ENCODE data around the gene FAM20A. TPM values are rescaled to one million over a fixed set of nuclear protein-coding genes. Genes with fewer than 3 reads are reported as not detected.

FAM20A gene
- total RNA-seq, 1 experiment from 2014 or later, result 0.10 TPM

DNA sequence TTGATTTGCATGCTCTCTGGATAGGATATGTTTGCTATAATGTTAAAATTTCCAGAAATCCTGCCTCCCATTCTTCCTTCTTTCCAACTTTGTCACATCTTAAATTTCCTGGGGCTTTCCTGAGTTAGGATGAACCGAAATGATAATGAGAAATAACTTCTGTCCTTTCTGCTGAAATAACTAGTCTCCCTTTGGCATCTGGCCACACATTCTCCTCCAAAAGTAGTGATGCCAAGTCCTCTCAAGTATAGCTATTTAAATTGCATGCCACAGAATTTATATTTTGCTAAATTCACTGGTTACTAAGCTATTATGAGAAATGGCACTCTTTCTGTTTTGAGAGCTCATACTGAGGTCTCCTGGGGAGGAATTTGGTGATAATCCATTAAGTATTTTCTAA is 30.6 kb downstream of the FAM20A start:
- DNase-seq (ENCODE audit: extremely low read depth, low read depth), result no peak

DNA sequence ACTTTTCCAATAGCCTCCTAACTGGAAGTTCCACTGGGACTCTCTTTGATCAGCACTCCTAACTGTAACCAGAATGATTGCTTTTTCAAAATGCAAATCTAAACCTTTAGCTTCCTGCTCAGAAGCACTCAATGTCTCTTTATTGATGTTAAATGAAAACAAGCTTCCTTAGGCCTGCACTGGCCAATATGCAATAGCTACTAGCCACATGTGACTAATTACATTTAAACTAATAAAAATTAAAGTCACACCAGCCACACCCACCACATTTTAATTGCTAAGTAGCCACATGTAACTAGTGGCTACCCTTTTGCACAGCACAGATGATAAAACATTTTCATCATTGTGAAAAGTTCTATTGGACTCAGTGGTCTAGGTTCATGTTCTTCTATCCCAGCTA is 31.8 kb downstream of the FAM20A start:
- no peak for DNase-seq (ENCODE audit: extremely low read depth, low read depth)

GRCh38 chr17:68568581-68568980 is 32.6 kb downstream of the FAM20A start:
- DNase-seq (ENCODE audit: extremely low read depth, low read depth), result no peak

- no peak for DNase-seq (ENCODE audit: extremely low read depth, low read depth)
These were observed 33.6 kb downstream of the FAM20A start for GRCh38 chr17:68567581-68567980.

DNA sequence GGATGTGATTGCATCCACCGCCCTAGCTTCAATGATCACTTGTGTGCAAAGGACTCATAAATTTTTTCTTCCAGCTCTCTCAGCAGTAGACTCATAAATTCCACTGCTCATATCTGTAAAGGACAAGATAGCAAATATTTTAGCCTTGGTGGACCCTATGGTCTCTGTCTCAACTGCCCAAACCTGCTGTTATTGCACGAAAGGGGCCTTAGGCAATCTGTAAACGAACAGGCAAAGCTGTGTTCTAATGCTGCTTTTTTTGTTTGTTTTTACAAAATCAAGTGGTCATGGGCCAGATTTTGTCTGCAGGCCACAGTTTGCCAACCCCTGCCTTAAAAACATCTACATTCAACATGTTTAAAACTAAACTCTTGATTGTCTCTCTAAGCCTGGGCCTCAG is 34.1 kb downstream of the FAM20A start:
- no peak for DNase-seq (ENCODE audit: extremely low read depth, low read depth)

DNA sequence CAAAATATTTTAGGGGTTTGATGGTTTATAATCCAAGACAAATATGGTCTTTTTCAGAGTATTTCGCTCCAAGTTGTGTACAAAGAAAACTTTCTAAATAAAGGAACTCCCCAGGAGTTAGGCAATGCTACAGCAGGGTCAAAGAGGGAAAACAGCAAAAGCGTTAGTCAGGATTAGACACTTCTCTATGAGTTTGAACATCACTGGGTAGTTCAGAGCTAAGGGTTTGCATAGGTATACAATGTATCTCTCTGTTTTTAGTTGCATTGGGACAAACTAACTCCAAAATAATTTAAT is 34.8 kb downstream of the FAM20A start:
- DNase-seq (ENCODE audit: extremely low read depth, low read depth), result no peak

DNA sequence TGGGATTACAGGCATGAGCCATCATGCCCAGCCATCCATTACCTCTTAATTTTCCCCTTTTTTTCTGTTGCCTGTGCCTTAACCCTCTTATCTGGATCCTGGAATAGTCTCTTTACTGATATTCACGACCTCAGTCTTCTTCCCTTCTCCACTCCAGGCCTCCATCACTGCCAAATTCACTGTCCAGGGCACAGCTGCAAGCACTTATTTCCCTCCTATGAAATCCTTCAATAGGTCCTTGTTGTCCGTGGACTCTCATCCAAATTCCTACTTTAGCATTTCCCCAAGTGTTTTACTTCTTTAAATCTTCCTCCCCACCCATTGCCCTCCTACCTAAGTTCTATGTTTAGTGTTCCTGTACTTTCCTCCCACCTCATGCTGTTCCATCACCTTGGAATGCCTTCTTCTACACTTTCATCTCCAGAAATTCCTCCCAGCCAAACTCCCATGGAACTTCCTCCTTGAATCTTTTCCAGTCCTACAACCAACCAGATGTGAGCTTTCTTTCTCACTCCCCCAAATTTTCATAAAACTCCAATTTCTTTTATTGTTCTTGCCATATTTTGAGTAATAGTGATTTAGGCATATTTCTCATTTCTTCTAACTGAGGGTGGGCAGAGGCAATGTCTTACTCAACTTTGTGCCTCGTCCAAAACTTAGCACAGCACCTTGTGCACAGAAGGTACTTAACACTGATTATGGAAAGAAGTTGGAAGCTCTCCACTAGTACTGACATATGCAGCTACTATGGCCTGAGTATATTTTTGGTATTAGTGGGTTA is 35.3 kb downstream of the FAM20A start:
- no peak for DNase-seq (ENCODE audit: extremely low read depth, low read depth)

DNA sequence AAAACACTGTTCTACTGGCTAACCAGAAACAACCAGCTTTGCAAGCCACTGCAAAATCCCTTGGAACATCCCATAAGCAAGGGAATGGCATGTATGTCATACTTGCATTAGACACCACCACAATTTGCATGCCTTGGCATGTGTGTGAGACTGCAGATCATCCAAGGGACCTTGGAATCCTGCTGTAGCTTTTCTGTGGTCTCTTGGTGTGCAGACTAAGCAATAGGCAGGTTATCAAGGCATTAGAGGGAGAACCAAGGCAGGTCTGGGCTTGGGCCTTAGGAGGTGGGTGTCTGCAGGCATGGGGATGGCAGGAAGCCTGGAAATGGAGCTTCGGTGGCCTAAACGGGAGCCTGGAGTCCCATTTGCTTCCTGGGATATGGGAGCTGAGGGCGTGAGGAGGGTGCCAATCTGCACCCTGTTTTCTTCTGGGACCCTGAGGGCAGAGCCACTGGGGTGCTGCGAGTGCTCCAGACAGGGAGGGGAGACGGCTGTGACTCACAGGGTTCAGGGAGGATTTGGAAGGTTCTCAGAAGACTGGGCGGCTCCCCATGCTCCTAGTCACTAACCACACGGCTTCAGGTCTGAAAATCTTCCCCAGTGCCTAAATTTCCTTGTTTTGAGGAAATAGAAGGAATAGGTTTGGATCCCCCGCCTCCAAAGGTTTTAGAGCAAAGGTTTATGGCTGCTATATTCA is 36.6 kb downstream of the FAM20A start:
- no peak for DNase-seq (ENCODE audit: extremely low read depth, low read depth)

DNA sequence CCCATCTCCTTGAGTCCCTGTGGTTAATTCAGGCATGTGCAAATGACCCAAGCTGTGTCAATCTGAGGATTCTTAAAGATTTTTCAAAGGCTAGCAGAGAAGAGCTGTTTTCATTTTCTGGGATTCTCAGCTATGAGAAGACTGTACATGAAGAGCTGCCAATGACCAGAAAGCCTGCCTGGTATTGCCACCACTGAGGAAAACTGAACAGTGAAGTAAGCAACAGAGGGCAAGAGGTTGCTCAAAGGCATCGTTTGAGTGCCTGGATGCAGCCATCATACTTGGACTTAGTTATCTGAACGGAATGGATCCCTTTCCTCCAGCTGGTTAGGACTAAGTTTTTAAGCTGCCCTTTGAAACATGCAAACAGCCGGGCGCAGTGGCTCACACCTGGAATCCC is 38.4 kb downstream of the FAM20A start:
- DNase-seq (ENCODE audit: extremely low read depth, low read depth), result no peak

DNA sequence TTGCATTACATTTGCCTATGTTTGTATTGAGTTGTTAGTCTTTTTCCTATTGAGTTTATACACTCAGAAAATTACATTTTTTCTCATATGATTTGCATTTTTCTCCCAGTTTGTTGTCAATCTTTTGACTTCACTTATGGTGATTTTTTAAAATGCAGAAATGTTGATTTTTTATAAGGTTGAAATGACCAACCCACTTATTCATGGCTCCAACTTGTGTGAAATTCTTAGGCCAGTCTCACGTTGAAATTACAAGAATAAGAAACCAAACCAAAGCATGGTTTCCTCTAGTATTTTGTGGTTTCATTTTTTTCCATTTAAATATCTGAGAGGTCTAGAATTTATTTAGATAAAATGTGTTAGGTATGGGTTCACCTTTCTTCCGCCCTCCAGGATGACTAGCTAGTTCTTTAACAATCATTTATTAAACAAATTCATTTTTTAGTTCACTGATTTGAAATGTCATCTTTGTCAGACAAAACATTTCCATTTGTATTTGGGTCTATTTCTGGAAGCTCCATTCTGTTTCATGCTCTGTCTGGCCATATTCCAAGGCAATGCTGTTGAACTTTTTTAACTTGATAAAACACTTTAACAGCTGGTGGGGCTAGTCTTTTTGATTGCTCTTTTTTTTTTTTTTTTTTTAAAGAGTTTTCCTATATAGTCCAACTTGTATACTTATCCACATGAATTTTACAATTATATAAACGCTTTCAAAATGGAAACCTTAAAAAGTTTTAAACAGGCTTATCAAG is 40.0 kb downstream of the FAM20A start:
- no peak for DNase-seq (ENCODE audit: extremely low read depth, low read depth)

- no peak for DNase-seq (ENCODE audit: extremely low read depth, low read depth)
These were observed 41.9 kb downstream of the FAM20A start for GRCh38 chr17:68559316-68559715.

GRCh38 chr17:68556551-68556950 is 44.6 kb downstream of the FAM20A start:
- DNase-seq (ENCODE audit: extremely low read depth, low read depth), result no peak

GRCh38 chr17:68544111-68544915 is 56.9 kb downstream of the FAM20A start:
- no peak for DNase-seq (ENCODE audit: extremely low read depth, low read depth)

DNA sequence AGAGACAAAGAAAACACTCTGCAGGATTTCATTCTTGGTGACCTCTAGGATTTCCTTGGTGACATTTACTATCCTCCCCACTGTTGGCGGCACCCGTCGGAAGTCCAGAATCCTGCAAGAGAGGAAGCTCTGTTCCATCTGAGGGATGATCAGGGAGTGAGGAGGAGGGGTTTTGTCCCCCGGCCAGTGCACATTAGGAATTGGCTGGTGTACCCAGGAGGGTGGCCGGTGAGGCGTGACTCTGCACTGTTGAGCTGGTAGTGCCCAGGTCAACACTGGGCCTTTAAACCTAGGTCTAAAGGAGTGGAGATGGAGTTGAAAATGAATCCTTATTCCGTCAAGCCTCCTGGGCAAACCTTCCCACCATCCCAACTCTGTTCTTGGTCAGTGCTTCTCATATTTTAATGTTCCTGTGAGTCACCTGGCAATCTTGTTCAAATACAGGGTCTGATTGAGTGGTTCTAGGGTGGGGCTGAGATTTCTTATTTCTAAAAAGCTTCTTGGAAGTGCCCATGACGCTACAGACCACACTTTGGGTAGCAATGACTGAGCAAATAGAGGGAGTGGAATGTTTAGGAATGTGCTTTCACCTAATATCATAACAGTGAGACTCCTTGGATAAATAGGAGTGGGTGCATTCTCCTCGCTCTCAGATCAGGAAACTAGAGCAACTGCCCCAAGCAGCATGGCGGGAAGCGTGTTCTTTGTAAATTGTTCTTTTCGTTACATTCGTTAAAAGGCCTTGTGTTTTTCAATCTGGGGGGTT is 58.3 kb downstream of the FAM20A start:
- DNase-seq (ENCODE audit: extremely low read depth, low read depth), result no peak

DNA sequence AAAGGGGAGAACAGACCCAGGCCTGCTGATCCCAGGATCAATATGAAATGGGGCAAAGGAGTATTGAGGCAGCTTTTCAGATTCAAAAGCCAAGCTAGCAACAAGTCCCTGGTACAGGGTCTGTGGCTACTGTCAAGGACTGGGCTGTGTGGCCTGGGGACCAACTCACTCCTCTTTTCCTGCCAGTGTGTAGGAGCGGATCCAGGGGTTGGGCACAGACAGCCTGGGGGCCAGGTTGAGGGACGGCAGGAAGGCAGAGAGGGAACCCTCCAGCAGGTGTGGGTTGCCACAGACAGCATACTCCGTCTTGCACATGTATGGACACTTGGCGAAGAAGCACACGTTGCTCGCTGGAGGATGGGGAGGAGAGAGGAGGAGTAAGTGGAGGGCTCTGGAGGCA is 59.4 kb downstream of the FAM20A start:
- DNase-seq (ENCODE audit: extremely low read depth, low read depth), result no peak

- DNase-seq (ENCODE audit: extremely low read depth, low read depth), result no peak
These were observed 60.2 kb downstream of the FAM20A start for GRCh38 chr17:68540981-68541380.

GRCh38 chr17:68539548-68540467 is 61.4 kb downstream of the FAM20A start:
- DNase-seq (ENCODE audit: extremely low read depth, low read depth), result no peak

DNA sequence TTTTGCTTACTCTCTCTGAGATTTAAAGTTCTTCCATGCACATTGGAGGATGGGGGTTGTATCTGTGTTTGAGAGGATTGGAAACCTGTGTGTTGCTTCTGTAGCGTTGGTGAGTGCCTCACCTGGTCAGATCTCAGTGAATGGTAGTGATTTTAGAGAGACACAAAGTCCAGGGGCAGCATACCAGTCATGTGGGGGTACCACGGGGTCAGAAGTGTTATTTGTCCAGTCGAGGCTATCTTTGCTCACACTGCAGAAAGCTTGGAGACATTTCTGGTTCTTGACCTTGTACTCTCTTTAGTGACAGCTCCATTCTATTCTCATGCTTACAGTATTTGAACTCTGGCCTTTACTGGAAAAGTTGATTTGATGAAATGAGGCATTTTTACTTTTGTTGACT is 65.2 kb downstream of the FAM20A start:
- no peak for DNase-seq (ENCODE audit: extremely low read depth, low read depth)

- DNase-seq (ENCODE audit: extremely low read depth, low read depth), result no peak
These were observed 66.5 kb downstream of the FAM20A start for GRCh38 chr17:68534695-68535088.
